RWPE1 (cell line): Measurements from ENCODE around the gene NUS1.
"Not testable (repeated sequence)": the region's sequence is repeated elsewhere in the genome, so short reads cannot be mapped to it uniquely, and the experiment has no call there.

Experiments
- CTCF ChIA-PET: fragments of 350-600 bp; sonication (Branson Sonifier 250); formaldehyde crosslinking; extraction: SDS; loops from one replicate; lab custom pipeline; 2021; lab: Yijun Ruan, JAX
- POLR2A ChIA-PET: fragments of 400-600 bp; formaldehyde crosslinking; extraction: SDS; loops from one replicate; lab custom pipeline; 2020; ENCODE audit warnings: antibody characterized with exemption; ENCODE audit not compliant: low non-redundant PET; lab: Yijun Ruan, JAX
- DNase-seq: peaks from one replicate; pipeline ENCODE4 v3.0.0; 2012; ENCODE audit warnings: low spot score
- H3K27ac ChIP-seq: fragments of 450-650 bp; 2 replicates; pipeline ENCODE4 v1.5.1; 2017
- CTCF ChIP-seq: fragments of 450-650 bp; conservative IDR thresholded peaks from 2 replicates; pipeline ENCODE4 v1.5.1; 2017; ENCODE audit warnings: low read depth, mild to moderate bottlenecking

NUS1 gene

GRCh38 chr6:117655380-117655779 is 19.9 kb upstream of the NUS1 start:
- ChIA-PET CTCF (interaction anchor here (0.5 kb wide), 1 partner anchor 19 kb away, joined by 3 read pairs; no protein-coding TSS in a partner anchor), POLR2A (no interaction called here)
- TF ChIP-seq CTCF = no peak
- no peak for DNase-seq
- H3K27ac ChIP-seq = no peak overlapping the region

- no peak for DNase-seq
- no peak overlapping the region for H3K27ac ChIP-seq
Observed at GRCh38 chr6:117666881-117667280, 8.4 kb upstream of the NUS1 start.

GRCh38 chr6:117668736-117669135 is 6.5 kb upstream of the NUS1 start:
- POLR2A ChIA-PET = no interaction called here
- TF ChIP-seq CTCF = no peak
- CTCF ChIA-PET = no interaction called here
- H3K27ac ChIP-seq = no peak overlapping the region
- no peak for DNase-seq

More at GRCh38 chr6:117666881-117667280, 8.4 kb upstream of the NUS1 start:
- ChIA-PET CTCF (no interaction called here), POLR2A (no interaction called here)
- no peak for TF ChIP-seq CTCF

- no peak overlapping the region for H3K27ac ChIP-seq
- ChIA-PET POLR2A (no interaction called here), CTCF (interaction anchor here (0.6 kb wide), 3 partner anchors 19 to 917 kb away, joined by 3 read pairs; no protein-coding TSS in a partner anchor)
- DNase-seq = no peak
- TF ChIP-seq CTCF = no peak
Observed at GRCh38 chr6:117674503-117674902, 766 bp upstream of the NUS1 start.

- DNase-seq, POLR2A ChIA-PET: not testable (repeated sequence)
- H3K27ac ChIP-seq = peak overlapping the region; percentile 68
- CTCF ChIA-PET = interaction anchor here (0.7 kb wide), 1 partner anchor 939 kb away, joined by 3 read pairs; no protein-coding TSS in a partner anchor
Observed at GRCh38 chr6:117675658-117676301, 511 bp downstream of the NUS1 start.

GRCh38 chr6:117676577-117677218 is 1.4 kb downstream of the NUS1 start:
- DNase-seq = no peak
- CTCF ChIA-PET = no interaction called here
- TF ChIP-seq CTCF = no peak
- H3K27ac ChIP-seq = peak overlapping the region; percentile 68
- POLR2A ChIA-PET = no interaction called here
